WI38 (cell line): ENCODE data around the gene PRKCI.

Experiments used
- H3K4me3 ChIP-seq: 2 replicates; pipeline ENCODE4 v1.5.1; 2011; ENCODE audit warnings: low read depth, mild to moderate bottlenecking, control low read depth, low read length
- TF ChIP-seq, protein P1 (sequence below): IDR thresholded peaks from 2 replicates; pipeline ENCODE4 v1.5.1; 2012; ENCODE audit warnings: low read depth, mild to moderate bottlenecking, control low read depth, low read length

The PRKCI gene

DNA sequence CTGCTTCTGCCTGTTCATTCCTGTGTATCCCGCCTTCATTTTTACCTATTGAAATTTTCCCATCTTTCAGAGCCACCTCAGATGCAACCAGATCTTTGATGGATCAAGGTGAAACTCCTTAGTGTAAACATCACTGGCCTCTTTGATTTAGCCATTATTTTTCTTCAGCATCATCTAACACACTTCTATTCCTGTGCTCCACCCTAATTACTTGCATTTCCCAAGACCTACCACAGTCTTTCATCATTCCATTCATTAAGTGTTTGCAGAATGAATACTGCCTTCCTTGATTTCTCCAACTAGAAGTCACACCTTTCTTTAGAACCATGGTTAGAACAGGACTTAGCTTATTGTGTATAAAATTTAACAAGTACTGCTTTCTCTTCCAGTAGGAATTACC lies 79.8 kb downstream of the PRKCI start:
- TF ChIP-seq, protein P1, sequence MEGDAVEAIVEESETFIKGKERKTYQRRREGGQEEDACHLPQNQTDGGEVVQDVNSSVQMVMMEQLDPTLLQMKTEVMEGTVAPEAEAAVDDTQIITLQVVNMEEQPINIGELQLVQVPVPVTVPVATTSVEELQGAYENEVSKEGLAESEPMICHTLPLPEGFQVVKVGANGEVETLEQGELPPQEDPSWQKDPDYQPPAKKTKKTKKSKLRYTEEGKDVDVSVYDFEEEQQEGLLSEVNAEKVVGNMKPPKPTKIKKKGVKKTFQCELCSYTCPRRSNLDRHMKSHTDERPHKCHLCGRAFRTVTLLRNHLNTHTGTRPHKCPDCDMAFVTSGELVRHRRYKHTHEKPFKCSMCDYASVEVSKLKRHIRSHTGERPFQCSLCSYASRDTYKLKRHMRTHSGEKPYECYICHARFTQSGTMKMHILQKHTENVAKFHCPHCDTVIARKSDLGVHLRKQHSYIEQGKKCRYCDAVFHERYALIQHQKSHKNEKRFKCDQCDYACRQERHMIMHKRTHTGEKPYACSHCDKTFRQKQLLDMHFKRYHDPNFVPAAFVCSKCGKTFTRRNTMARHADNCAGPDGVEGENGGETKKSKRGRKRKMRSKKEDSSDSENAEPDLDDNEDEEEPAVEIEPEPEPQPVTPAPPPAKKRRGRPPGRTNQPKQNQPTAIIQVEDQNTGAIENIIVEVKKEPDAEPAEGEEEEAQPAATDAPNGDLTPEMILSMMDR = no peak
- no peak overlapping the region for H3K4me3 ChIP-seq

DNA sequence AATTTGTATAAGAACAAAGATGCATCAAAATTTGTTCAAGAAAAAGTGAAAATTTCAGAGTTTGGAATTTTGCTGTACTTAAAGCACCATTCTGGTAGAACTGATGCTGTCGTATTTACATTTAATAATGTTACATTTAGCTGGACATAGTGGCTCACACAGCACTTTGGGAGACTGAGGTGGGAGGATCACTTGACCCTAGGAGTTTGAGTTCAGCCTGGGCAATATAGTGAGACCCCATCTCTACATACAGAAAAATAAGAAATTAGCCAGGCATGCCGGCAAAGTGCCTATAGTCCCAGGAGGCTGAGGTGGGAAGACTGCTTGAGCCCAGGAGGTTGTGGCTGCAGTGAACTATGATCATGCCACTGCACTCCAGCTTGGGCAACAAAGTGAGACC lies 83.8 kb downstream of the PRKCI start:
- no peak overlapping the region for H3K4me3 ChIP-seq
- TF ChIP-seq, protein P1 = no peak

DNA sequence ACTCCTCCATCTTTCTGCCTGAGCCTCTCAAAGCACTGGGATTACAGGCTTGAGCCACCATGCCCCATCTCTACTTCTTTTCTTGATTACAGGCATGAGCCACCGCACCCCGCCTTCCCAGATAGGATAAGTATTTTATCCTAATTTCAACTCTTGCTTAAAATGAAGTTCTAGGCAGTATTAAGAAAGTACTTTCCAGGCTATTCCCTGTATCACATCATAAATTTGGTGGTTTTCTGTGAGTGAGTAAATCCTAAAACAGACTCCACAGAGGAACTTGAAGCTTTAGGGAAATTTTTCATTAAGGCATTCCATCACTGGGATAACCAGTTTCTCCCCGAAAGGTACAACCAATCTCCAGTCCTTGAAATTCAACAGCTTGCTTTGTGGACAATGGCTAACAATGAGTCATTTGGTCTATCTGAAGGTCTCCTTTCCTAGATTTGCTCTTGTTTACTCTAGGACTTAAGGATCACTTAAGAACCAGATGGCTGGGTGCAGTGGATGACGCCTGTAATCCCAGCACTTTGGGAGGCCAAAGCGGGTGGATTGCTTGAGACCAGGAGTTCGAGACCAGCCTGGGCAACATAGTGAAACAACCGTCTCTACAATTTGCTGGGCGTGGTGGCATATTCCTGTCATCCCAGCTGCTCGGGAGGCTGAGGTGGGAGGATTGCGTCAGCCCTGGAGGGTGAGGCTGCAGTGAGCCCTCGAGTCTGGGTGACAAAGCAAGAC lies 85.6 kb downstream of the PRKCI start:
- TF ChIP-seq, protein P1 = no peak
- H3K4me3 ChIP-seq = no peak overlapping the region

DNA sequence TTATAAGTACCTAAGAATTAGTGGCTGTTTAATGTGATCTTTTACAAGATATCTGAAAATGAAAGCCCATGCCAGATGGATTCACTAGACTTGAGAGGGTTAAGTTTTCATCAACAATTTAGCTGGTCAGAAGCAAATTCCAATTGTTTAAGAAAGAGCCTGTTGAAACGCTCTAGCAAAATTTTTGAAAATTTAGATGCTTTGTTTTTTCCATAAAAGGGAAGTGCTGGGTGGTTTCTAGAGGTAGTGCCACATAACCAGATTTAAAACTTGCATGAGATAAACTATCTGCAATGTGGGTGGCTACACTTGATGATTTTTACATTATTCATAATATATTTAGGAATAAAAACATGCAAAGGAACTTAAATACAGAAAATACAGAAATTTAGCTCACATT lies 86.8 kb downstream of the PRKCI start:
- H3K4me3 ChIP-seq = no peak overlapping the region
- TF ChIP-seq, protein P1 = no peak

DNA sequence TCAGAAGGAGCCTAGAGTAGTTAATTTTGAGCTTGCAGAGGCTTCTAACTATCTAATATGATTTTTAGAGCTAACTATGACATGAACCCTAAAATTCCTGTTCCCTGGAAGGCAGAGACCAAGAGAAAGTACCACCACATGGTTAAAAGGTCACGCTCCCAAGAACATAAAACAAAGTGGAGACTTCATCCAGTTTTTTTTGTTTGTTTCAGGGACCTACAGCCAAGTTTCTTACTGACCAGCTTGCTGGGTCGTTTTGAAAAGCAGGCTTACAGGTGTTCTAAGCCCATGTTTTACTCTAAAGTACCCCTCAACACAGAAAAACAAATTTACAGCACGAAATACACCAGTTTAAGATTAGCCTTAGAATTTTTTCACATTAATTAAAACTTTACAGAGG lies 95.7 kb downstream of the PRKCI start:
- no peak overlapping the region for H3K4me3 ChIP-seq
- TF ChIP-seq, protein P1 = no peak

DNA sequence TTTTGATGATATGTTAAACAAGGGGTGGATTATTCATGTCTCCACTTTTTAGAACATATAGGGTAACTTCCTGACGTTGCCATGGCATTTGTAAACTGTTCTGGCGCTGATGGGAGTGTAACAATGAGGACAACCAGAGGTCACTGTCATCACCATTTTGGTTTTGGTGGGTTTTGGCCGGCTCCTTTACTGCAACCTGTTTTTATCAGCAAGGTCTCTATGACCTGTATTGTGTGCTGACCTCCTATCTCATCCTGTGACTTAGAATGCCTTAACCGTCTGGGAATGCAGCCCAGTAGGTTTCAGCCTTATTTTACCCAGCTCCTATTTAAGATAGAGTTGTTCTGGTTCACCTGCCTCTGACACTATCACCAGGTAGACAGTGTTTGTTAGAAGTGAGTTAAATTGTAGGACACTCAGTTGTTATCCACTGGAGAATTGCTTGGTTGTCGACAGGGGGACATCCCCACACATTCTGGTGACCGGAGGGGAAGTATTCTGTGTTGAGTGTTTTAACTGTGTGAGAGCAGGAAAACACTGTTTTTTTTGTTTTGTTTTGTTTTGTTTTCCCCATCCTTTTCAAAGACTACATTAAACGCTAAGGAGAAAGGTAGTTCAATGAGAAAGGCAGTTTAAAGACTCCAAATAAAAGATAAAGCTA lies 98.4 kb downstream of the PRKCI start:
- H3K4me3 ChIP-seq = no peak overlapping the region
- TF ChIP-seq, protein P1 = no peak

DNA sequence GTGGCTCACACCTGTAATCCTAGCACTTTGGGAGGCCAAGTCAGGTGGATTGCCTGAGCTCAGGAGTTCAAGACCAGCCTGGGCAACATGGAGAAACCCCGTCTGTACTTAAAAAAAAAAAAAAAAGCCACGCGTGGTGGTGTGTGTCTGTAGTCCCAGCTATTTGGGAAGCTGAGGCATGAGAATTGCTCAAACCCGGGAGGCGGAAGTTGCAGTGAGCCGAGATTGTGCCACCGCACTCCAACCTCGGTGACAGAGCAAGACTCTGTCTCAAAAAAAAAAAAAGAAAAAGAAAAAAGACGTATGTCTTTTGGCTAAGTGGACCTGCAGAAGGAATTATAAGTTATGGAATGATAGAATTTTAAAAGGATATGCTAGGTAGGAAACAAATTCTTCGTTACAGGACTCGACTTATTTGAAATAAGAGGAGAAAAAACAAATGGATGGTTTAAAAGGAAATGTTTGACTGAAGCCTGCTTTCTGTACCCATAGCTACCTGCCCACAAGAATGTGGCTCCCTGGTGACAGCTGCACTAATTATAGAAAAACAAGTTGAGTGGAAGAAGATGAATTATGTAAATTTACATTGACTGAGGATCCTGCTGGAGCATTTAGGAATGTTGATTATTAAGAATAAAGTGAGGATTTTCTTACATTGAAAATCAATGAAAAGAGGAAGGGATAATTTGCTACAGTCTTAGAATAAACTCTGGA lies 99.3 kb downstream of the PRKCI start:
- no peak overlapping the region for H3K4me3 ChIP-seq
- TF ChIP-seq, protein P1 = no peak
